GM21390 (cell line): Measurements from ENCODE around the gene IST1.
A peak's percentile ranks its signal among the peaks of the same experiment; 100 is the strongest.

Experiments used
- ATAC-seq: cut with Tn5 transposase; IDR thresholded peaks from one replicate; pipeline ENCODE4 v1.9.1; 2021; ENCODE audit not compliant: unreplicated experiment

Gene IST1

DNA sequence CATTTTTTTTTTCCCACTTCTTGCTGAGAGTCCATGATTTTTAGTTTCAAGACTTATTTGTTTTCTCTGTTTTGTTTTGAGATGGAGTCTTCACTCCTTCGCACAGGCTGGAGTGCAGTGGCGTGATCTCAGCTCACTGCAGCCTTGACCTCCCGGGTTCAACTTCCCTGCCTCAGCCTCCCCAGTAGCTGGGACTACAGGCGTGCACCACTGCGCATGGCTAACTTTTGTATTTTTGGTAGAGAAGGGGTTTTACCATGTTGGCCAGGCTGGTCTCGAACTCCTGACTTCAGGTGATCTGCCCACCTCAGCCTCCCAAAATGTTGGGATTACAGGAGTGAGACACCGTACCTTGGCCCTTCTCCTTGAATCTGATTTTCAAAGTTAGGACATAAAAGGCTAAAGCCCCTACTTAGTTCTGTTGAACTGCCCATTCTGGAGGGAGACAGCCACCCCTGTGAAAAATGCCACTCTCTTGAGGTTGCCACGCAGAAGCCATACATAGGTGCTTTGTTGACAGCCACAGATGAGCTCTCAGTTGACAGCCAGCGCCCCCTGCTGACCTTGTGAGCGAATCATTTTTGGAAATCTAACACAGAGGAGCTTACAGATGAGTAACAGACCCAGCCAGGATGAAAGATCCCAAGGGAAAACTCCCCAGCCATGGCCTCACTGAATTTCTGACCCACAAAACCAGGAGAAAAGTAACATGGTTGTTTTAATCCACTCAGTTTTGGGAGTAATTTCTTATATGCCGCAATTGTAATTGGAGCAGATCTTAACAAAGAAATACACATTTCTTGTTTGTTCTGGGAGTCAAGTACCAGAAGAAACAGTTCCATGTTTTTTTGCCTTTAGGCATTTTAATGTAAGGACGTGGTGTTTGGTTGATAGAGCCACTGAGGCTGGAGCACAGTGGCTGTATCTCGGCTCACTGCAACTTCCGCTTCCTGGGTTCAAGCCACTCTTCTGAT lies 66.0 kb downstream of the IST1 start:
- ATAC-seq, result peak; percentile 71

- no peak for ATAC-seq
Observed at GRCh38 chr16:71963125-71963875, 68.0 kb downstream of the IST1 start.

DNA sequence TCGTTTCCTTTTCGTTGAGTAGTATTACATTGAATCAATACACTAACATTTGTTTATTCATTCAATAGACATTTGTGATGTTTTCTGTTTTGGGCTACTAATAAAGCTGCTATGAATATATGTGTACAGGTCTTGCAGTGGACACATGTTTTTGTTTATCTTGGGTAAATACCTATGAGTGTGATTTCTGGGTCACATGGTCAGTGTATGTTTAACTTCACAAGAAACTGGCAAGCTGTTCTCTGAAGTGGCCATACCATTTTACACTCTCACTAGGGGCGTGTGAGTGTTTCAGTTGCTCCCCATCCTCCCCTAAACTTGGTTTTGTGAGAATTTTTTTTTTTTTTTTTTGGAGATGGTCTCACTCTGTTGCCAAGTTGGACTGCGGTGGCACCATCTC lies 69.9 kb downstream of the IST1 start:
- no peak for ATAC-seq

DNA sequence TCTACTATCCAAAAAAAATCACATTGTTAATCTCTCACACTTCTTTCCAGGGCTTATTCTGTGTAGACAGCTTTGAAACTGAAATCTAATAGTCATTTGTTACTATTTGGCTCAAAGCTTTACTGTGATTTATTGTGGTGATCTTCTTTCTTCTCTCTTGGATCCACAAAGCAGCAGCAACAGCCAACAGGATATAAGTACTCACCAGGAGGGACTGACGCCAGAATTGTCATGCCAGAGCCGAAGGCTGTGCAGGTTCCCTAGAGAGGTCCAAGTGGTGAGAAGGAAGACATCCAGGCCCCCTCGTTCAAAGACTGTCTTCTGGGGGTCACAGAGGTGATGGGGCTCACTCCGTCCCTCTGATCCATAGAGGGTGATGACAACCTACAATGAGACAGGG lies 71.6 kb downstream of the IST1 start:
- ATAC-seq, result no peak

DNA sequence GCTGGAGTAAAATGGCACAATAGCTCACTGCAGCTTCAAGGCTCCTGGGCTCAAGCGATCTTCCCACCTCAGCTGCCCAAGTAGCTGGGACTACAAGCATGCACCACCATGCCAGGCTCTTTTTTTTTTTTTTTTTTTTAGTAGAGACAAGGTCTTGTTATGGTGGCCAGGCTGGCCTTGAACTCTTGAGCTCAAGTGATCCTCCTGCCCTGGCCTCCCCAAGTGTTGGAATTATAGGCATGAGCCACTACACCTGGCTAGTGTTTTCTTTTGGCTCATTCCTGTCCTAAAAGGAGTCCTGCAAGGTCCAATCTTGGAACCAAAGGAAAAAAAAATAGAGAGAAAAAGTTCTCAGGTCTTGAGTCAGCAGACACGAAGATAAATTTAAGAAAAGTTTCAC lies 74.0 kb downstream of the IST1 start:
- ATAC-seq, result no peak

GRCh38 chr16:71971571-71971970 lies 76.2 kb downstream of the IST1 start:
- ATAC-seq, result no peak

- no peak for ATAC-seq
Observed at GRCh38 chr16:71972356-71972755, 77.0 kb downstream of the IST1 start.

- no peak for ATAC-seq
Observed at GRCh38 chr16:71973001-71973400, 77.7 kb downstream of the IST1 start.

DNA sequence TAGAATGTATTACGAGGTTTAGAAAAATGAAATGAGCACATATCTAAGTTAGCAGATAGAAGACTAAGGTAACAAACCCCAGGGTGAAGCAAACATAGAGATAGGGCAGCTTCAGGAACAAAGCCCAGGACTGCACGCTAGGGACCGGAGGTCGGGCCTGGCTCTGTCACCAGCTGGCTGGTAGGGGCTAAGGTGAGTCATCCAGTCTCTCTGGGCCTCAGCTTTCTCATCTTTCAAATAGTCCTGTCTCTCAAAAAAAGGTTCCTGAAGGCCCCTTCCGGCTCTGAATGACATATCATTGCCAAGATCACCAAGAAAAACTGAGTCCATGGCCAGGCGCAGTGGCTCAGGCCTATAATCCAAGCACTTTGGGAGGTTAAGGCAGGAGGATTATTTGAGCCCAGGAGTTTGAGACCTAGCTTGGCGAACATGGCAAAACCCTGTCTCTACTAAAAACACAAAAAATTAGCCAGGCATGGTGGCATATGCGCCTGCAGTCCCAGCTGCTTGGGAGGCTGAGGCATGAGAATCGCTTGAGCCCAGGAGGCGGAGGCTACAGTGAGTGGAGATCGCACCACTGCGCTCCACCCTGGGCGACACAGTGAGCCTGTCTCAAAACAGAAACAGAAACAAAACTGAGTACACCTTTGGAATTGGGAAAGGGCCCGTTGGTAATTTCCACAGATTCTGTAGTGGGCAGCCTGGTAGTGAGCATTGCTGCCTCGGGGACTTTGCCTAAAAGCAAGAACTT lies 78.9 kb downstream of the IST1 start:
- no peak for ATAC-seq
